GM13976 (cell line): ENCODE measurements around the gene DENND2D.

Experiments
- DNase-seq: peaks from one replicate; pipeline ENCODE4 v3.0.0; 2012; ENCODE audit warnings: low spot score
- CTCF ChIP-seq: IDR thresholded peaks from 2 replicates; pipeline ENCODE4 v1.5.1; 2012; ENCODE audit warnings: borderline replicate concordance, mild to moderate bottlenecking; ENCODE audit not compliant: insufficient read depth; ENCODE audit errors: extremely low read depth, missing control alignments, control extremely low read depth
- in situ Hi-C: fragments of 300-500 bp; cut with MboI; formaldehyde crosslinking; loops from one replicate; pipeline ENCODE4 v1.12.0; 2022; ENCODE audit warnings: low sequenced_read_pairs, mixed read lengths, inconsistent platforms; ENCODE audit not compliant: unreplicated experiment

The DENND2D gene

GRCh38 chr1:111212634-111213335 is 12.3 kb upstream of the DENND2D start:
- TF ChIP-seq CTCF, result no peak
- in situ Hi-C loops, result loop anchor here (25.0 kb wide), 1 partner anchor 400 kb away; the partner anchor contains the start of gene RAP1A
- DNase-seq, result no peak

- in situ Hi-C loops, result loop anchor here (25.0 kb wide), 1 partner anchor 400 kb away; the partner anchor contains the start of gene RAP1A
- no peak for TF ChIP-seq CTCF
- DNase-seq, result no peak
Measured at GRCh38 chr1:111211921-111212320, 11.5 kb upstream of the DENND2D start.

GRCh38 chr1:111209622-111210021 is 9.2 kb upstream of the DENND2D start:
- in situ Hi-C loops, result loop anchor here (25.0 kb wide), 1 partner anchor 403 kb away; the partner anchor contains the start of gene RAP1A
- no peak for DNase-seq
- TF ChIP-seq CTCF, result no peak

GRCh38 chr1:111208921-111209320 is 8.5 kb upstream of the DENND2D start:
- in situ Hi-C loops, result loop anchor here (25.0 kb wide), 1 partner anchor 403 kb away; the partner anchor contains the start of gene RAP1A
- TF ChIP-seq CTCF, result no peak
- DNase-seq, result no peak

- TF ChIP-seq CTCF, result no peak
- no peak for DNase-seq
- in situ Hi-C loops, result loop anchor here (25.0 kb wide), 1 partner anchor 407 kb away; the partner anchor contains the start of gene RAP1A
Measured at GRCh38 chr1:111205714-111206050, 5.2 kb upstream of the DENND2D start.

- DNase-seq, result no peak
- no peak for TF ChIP-seq CTCF
Measured at GRCh38 chr1:111204983-111205713, 4.7 kb upstream of the DENND2D start.

More at GRCh38 chr1:111204983-111205713, 4.7 kb upstream of the DENND2D start:
- in situ Hi-C loops, result loop anchor here (25.0 kb wide), 1 partner anchor 407 kb away; the partner anchor contains the start of gene RAP1A
